ENCODE measurements around the gene TUBGCP4.
"Not testable (repeated sequence)": the region's sequence is repeated elsewhere in the genome, so short reads cannot be mapped to it uniquely, and the experiment has no call there.

TUBGCP4 gene

GRCh38 chr15:43376017-43376705, 5.3 kb downstream of the TUBGCP4 start:
- POLR2A ChIA-PET (ENCODE audit: low non-redundant PET) = no interaction called here
- no peak overlapping the region for H3K27ac ChIP-seq
- peak; percentile 87 for TF ChIP-seq CTCF (conservative IDR thresholded peaks at IDR 0.05; ENCODE audit: low read depth)
- CTCF ChIA-PET = interaction anchor here (0.6 to 1.5 kb wide), 3 partner anchors 11 to 118 kb away, joined by 3 to 4 read pairs (median 3); no protein-coding TSS in a partner anchor
- peak; percentile 52 for DNase-seq (ENCODE audit: low spot score)

- no peak for DNase-seq (ENCODE audit: low spot score)
- no peak for TF ChIP-seq CTCF (conservative IDR thresholded peaks at IDR 0.05; ENCODE audit: low read depth)
- H3K27ac ChIP-seq = no peak overlapping the region
- POLR2A ChIA-PET (ENCODE audit: low non-redundant PET) = no interaction called here
- CTCF ChIA-PET = no interaction called here
These were observed 7.7 kb downstream of the TUBGCP4 start for GRCh38 chr15:43378601-43379000.

- ChIA-PET POLR2A (ENCODE audit: low non-redundant PET) (no interaction called here), CTCF (interaction anchor here (0.7 kb wide), 1 partner anchor 41 kb away, joined by 3 read pairs; no protein-coding TSS in a partner anchor)
- no peak for TF ChIP-seq CTCF (conservative IDR thresholded peaks at IDR 0.05; ENCODE audit: low read depth)
- no peak for DNase-seq (ENCODE audit: low spot score)
- H3K27ac ChIP-seq = no peak overlapping the region
These were observed 11.4 kb downstream of the TUBGCP4 start for GRCh38 chr15:43382310-43382709.

- ChIA-PET POLR2A (ENCODE audit: low non-redundant PET) (no interaction called here), CTCF (interaction anchor here (0.5 kb wide), 1 partner anchor 394 kb away, joined by 4 read pairs; the partner anchor contains the start of gene ELL3)
- DNase-seq (ENCODE audit: low spot score) = no peak
- no peak overlapping the region for H3K27ac ChIP-seq
- no peak for TF ChIP-seq CTCF (conservative IDR thresholded peaks at IDR 0.05; ENCODE audit: low read depth)
These were observed 12.2 kb downstream of the TUBGCP4 start for GRCh38 chr15:43383070-43383469.

- H3K27ac ChIP-seq = no peak overlapping the region
These were observed 19.8 kb downstream of the TUBGCP4 start for GRCh38 chr15:43390723-43391122.

GRCh38 chr15:43393592-43393991, 22.7 kb downstream of the TUBGCP4 start:
- H3K27ac ChIP-seq; POLR2A ChIA-PET (ENCODE audit: low non-redundant PET); CTCF ChIA-PET; DNase-seq (ENCODE audit: low spot score): not testable (repeated sequence)

More at GRCh38 chr15:43390723-43391122, 19.8 kb downstream of the TUBGCP4 start:
- no peak for DNase-seq (ENCODE audit: low spot score)
- CTCF ChIA-PET = interaction anchor here (0.6 to 1.2 kb wide), 3 partner anchors 12 to 1187 kb away, joined by 3 to 6 read pairs (median 3); partner anchors contain the start of genes TUBGCP4 and ZSCAN29
- TF ChIP-seq CTCF (conservative IDR thresholded peaks at IDR 0.05; ENCODE audit: low read depth) = no peak
- POLR2A ChIA-PET (ENCODE audit: low non-redundant PET) = no interaction called here

- CTCF ChIA-PET = no interaction called here
- no peak for DNase-seq (ENCODE audit: low spot score)
- no peak overlapping the region for H3K27ac ChIP-seq
- POLR2A ChIA-PET (ENCODE audit: low non-redundant PET) = no interaction called here
- no peak for TF ChIP-seq CTCF (conservative IDR thresholded peaks at IDR 0.05; ENCODE audit: low read depth)
These were observed 31.4 kb downstream of the TUBGCP4 start for GRCh38 chr15:43402255-43402654.
